HUES48 (cell line): ENCODE results near the gene FCRL1.

Experiments used
- H3K27ac ChIP-seq: one replicate; pipeline ENCODE4 v1.7.0; 2013; ENCODE audit warnings: low read depth, low read length, inconsistent platforms
- H3K27me3 ChIP-seq: 2 replicates; pipeline ENCODE4 v1.6.1; 2013; ENCODE audit warnings: mild to moderate bottlenecking, low read length; ENCODE audit not compliant: control insufficient read depth, insufficient read depth
- H3K36me3 ChIP-seq: 2 replicates; pipeline ENCODE4 v1.6.1; 2013; ENCODE audit warnings: low read length; ENCODE audit not compliant: control insufficient read depth, insufficient read depth
- H3K4me1 ChIP-seq: 2 replicates; pipeline ENCODE4 v1.6.1; 2013; ENCODE audit warnings: mild to moderate bottlenecking, low read length; ENCODE audit not compliant: control insufficient read depth, insufficient read depth
- H3K4me3 ChIP-seq: 2 replicates; pipeline ENCODE4 v1.5.1; 2013; ENCODE audit warnings: mild to moderate bottlenecking, low read depth, low read length
- H3K9ac ChIP-seq: 2 replicates; pipeline ENCODE4 v1.6.1; 2013; ENCODE audit warnings: mild to moderate bottlenecking, low read depth, low read length, moderate library complexity
- H3K9me3 ChIP-seq: 2 replicates; pipeline ENCODE4 v1.6.1; 2013; ENCODE audit warnings: low read length; ENCODE audit not compliant: control insufficient read depth, insufficient read depth

FCRL1 gene

GRCh38 chr1:157834430-157834829 is 14.5 kb upstream of the FCRL1 start:
- Histone ChIP-seq H3K27me3 (no peaks in the 10 kb centered on the region), H3K9ac (no peak overlapping the region), H3K4me1 (no peaks in the 10 kb centered on the region), H3K36me3 (no peaks in the 10 kb centered on the region), H3K27ac (no peak overlapping the region), H3K9me3 (no peaks in the 10 kb centered on the region), H3K4me3 (no peak overlapping the region)

- Histone ChIP-seq H3K4me1 (no peaks in the 10 kb centered on the region), H3K9me3 (no peaks in the 10 kb centered on the region), H3K4me3 (no peak overlapping the region), H3K9ac (no peak overlapping the region), H3K36me3 (no peaks in the 10 kb centered on the region), H3K27ac (no peak overlapping the region), H3K27me3 (no peaks in the 10 kb centered on the region)
Measured at GRCh38 chr1:157833145-157833544, 13.2 kb upstream of the FCRL1 start.

DNA sequence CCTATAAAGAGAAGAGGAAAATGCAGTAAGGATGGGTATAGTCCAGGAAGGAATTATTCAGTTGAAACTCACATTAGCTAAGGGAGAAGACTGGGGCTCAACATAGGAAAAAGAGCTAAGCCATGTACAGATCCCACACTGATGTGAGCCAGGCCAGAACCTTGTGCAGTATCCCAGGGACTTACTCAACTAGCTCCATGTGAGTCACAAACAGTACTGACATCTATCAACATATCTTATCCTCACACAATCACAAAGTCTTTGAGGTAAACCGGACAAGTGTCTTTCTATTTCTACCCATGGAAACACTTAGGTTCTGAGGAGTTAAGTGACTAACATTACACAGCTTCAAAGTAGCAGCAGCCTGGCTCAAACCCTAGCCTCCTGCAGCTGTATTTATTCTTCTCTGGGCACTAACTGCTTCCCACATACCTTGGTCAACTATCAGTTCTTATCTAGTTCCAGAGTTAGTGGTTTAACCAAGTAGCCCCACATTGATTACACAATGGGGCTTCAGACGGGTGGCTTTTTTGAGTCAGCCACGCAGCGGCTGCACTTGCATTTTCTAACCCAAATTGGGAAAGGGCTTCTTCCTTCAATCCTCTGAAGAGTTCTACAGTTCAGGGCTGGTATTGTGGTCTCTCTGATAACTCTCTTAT is 12.2 kb upstream of the FCRL1 start:
- H3K27ac ChIP-seq, result no peak overlapping the region
- no peak overlapping the region for H3K9ac ChIP-seq
- H3K27me3 ChIP-seq, result no peaks in the 10 kb centered on the region
- no peaks in the 10 kb centered on the region for H3K4me1 ChIP-seq
- H3K36me3 ChIP-seq, result no peaks in the 10 kb centered on the region
- no peaks in the 10 kb centered on the region for H3K9me3 ChIP-seq
- no peak overlapping the region for H3K4me3 ChIP-seq

DNA sequence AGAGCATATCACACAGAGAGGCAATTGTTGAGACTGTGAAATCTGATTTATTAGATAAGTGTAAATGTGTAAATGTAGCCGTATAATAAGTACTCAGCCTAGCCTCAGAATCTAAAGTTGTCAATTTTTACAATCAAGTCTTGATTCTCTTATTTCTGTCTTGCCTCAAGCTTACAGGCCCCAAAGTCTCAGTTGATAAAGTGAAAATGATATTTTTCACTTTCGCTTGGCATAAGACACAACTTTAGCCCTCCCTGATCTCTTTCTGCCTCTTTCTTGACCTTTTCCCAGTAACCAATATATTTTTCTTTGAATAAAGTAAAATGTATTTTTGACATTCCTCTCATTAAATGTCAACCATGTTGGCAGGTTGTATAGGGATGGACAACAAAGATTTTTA is 11.0 kb upstream of the FCRL1 start:
- no peaks in the 10 kb centered on the region for H3K9me3 ChIP-seq
- H3K4me3 ChIP-seq, result no peak overlapping the region
- no peaks in the 10 kb centered on the region for H3K4me1 ChIP-seq
- H3K27ac ChIP-seq, result no peak overlapping the region
- no peak overlapping the region for H3K9ac ChIP-seq
- no peaks in the 10 kb centered on the region for H3K36me3 ChIP-seq
- no peaks in the 10 kb centered on the region for H3K27me3 ChIP-seq

- no peak overlapping the region for H3K4me3 ChIP-seq
- no peaks in the 10 kb centered on the region for H3K4me1 ChIP-seq
- H3K9me3 ChIP-seq, result no peaks in the 10 kb centered on the region
- no peaks in the 10 kb centered on the region for H3K36me3 ChIP-seq
- no peaks in the 10 kb centered on the region for H3K27me3 ChIP-seq
- no peak overlapping the region for H3K9ac ChIP-seq
- H3K27ac ChIP-seq, result no peak overlapping the region
Measured at GRCh38 chr1:157829711-157830110, 9.8 kb upstream of the FCRL1 start.

DNA sequence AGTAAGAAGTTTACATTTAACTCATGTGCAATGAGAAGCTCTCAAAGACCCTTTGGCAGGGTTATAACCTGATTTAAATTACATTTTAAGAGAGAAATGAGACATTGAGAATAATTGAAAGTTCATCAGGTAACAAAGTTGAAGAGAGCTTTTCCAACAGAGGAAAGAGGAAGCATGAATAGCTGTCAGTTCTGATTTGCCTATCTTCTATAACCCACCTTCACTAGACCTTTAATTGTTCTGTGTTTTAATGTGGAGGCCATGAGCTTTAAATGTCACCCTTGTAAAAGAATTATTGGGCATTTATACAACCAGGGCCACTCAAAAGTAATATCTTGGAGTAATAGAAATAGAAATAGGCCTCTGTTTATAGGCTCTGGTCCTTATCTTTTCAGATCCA is 9.3 kb upstream of the FCRL1 start:
- H3K9ac ChIP-seq, result no peak overlapping the region
- H3K27ac ChIP-seq, result no peak overlapping the region
- H3K36me3 ChIP-seq, result no peaks in the 10 kb centered on the region
- no peaks in the 10 kb centered on the region for H3K4me1 ChIP-seq
- no peak overlapping the region for H3K4me3 ChIP-seq
- no peaks in the 10 kb centered on the region for H3K27me3 ChIP-seq
- H3K9me3 ChIP-seq, result no peaks in the 10 kb centered on the region

GRCh38 chr1:157820299-157820698 is 379 bp upstream of the FCRL1 start:
- Histone ChIP-seq H3K36me3 (no peaks in the 10 kb centered on the region), H3K27ac (no peak overlapping the region), H3K9me3 (no peaks in the 10 kb centered on the region), H3K4me1 (no peaks in the 10 kb centered on the region), H3K9ac (no peak overlapping the region), H3K27me3 (no peaks in the 10 kb centered on the region), H3K4me3 (no peak overlapping the region)

DNA sequence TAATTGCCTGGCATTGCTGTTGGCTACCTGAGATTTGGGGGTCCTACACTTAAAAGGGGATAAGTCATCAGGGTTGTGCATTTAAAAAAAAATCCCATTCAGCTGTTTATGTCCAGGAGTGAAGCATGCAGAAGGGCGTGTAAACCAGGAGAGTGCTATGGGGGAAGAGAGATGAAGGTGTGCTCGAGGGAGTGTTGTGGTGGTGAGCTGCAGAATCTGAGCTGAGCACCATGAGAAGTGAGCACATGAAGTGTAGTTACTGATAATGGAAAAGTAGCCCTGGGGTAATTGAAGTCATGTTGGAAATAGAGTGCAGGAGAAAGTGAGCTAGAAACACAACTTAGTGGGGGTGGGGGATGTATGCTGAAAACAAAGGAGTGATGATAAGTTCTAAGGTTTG is 705 bp downstream of the FCRL1 start:
- H3K9ac ChIP-seq, result no peak overlapping the region
- no peak overlapping the region for H3K4me3 ChIP-seq
- no peaks in the 10 kb centered on the region for H3K36me3 ChIP-seq
- no peaks in the 10 kb centered on the region for H3K4me1 ChIP-seq
- no peaks in the 10 kb centered on the region for H3K9me3 ChIP-seq
- no peak overlapping the region for H3K27ac ChIP-seq
- H3K27me3 ChIP-seq, result no peaks in the 10 kb centered on the region

GRCh38 chr1:157813269-157813668 is 6.7 kb downstream of the FCRL1 start:
- Histone ChIP-seq H3K27me3 (no peaks in the 10 kb centered on the region), H3K9me3 (no peaks in the 10 kb centered on the region), H3K27ac (no peak overlapping the region), H3K9ac (no peak overlapping the region), H3K4me1 (no peaks in the 10 kb centered on the region), H3K36me3 (no peaks in the 10 kb centered on the region), H3K4me3 (no peak overlapping the region)

DNA sequence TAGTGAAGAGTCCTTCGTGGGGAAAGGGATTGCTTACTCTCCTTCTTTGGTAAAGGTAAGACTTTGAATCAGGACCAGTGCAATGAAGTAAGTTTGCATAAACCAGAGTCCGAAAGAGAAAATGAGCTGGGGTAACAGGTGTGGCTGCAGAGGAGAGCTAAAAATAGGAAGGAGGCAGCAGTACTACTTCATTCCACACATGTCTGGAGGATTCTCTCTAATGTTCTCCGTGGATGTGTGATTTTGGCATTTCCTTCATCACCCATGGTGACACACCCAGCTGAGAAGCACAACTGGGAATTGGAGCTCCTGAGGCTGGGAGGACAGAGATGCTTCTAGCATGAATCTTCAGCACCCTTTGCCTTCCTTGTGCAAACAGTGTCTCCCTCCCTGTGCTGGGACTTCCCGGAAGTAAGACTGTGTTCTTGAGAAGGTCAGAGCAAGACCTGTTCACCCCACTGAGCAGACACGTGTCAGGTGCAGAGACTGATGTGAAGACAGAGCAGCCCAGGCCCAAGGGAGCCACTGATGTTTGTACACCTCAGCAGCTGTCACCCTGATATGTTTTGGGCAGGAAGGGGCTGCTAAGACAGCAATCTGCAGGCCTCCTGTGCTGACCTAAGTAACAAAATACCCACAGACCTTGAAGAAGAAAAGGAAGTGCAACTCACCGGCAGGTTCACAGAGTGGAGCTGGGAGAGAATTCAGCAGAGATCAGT is 13.3 kb downstream of the FCRL1 start:
- Histone ChIP-seq H3K9ac (no peak overlapping the region), H3K27me3 (no peaks in the 10 kb centered on the region), H3K36me3 (no peaks in the 10 kb centered on the region), H3K27ac (no peak overlapping the region), H3K4me3 (no peak overlapping the region), H3K4me1 (no peaks in the 10 kb centered on the region), H3K9me3 (no peaks in the 10 kb centered on the region)

DNA sequence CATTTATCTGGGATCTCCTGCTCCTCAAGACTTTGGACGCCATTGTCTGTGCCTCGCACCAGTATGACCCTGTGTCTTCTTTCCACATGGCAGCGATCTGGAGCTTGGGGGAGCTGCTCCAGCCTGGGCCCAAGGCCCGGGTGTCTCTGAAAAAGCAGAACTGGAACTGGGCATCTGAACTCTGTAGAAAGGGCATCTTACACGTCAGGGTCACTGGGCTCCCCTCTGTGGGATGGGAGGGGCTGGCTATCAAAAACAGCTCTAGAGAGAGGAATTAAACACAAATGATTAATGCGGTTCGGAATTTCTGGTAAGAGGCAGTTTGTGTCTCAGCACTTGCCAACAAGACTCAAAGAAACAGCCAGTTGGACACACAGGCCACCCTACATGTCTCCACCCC is 16.1 kb downstream of the FCRL1 start:
- Histone ChIP-seq H3K4me1 (no peaks in the 10 kb centered on the region), H3K27me3 (no peaks in the 10 kb centered on the region), H3K27ac (no peak overlapping the region), H3K9ac (no peak overlapping the region), H3K4me3 (no peak overlapping the region), H3K9me3 (no peaks in the 10 kb centered on the region), H3K36me3 (no peaks in the 10 kb centered on the region)
